Middle frontal gyrus (tissue), 1 donor: Measurements from ENCODE around the gene PARN.
"Not testable (repeated sequence)": the region's sequence is repeated elsewhere in the genome, so short reads cannot be mapped to it uniquely, and the experiment has no call there.

Experiments used
- DNase-seq: peaks from one replicate; pipeline ENCODE4 v3.0.0-alpha.2; 2015; ENCODE audit warnings: low spot score; ENCODE audit errors: extremely low spot score

PARN gene

DNA sequence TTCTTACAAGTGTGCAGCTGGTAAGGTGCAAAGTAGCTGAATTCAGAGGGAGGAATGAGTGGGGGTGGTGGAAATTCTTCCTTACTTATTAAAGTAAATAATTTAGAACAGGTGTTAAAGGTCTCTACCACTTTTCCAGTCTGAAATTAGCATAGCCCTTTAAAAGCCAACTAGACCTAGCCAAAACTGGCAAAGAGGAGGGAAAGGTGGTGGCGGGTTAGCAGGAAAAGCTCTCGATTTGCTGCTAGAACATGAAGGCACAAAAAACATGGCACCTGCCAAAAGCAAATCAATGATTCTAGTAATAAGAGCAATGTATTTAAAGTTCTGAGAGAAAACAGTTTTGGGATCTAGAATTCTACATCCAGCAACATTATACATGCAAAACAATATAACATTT, 157.7 kb downstream of the PARN start:
- no peak for DNase-seq

- DNase-seq, result no peak
These were observed 159.3 kb downstream of the PARN start for GRCh38 chr16:14470788-14471187.

GRCh38 chr16:14465799-14466198, 164.3 kb downstream of the PARN start:
- no peak for DNase-seq

DNA sequence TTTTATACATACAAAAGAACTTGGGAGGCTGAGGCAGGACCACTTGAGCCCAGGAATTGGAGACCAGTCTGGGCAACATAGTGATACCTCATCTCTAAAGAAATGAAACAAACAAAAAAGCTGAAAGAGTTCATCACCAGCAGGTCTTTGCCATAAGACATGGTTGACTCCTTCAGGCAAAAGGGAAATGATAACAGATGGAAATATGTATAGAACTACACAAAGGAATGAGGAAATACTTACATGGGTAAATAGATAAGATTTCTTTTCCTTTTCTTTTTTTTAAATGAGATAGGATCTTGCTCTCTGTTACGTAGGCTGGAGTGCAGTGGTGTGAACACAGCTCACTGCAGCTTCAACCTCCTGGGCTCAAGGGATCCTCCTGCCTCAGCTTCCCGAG, 165.3 kb downstream of the PARN start:
- no peak for DNase-seq

- DNase-seq, result no peak
These were observed 165.9 kb downstream of the PARN start for GRCh38 chr16:14464192-14464591.

DNA sequence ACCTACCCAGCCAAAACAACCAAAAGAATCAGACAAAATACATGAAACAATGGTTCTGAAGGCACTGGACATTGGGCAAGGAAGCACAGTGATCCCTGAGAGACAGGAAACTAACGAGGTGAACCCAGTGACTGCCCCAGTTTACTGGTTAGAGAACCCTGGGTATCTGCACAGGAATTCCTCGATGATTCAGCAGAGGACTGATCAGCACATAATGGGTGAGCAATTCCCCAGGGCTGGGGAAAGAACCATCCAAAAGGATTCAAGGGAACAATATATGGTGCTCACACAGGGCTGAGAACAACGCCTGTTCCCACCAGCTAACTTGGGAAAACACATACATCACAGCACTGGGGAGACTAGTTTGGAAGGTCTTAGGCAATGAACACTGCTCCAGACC, 167.2 kb downstream of the PARN start:
- no peak for DNase-seq

DNA sequence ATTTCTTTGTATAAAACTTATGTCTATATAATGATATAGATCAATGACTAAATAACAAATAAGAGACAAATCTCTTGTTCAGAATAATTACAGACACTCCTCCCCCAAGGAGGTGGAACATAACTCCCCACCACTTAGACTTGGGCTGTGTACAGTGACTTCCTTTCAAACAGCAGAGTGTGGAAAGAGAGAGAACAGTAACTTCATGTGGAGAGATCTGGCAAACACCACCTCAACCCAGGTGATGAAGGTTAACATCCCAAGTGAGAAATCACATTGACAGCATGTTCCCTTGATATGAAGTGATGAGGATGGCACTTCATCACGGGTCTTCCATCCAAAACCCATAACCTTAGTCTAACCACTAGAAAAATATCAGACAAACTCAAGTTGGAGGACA, 169.3 kb downstream of the PARN start:
- DNase-seq, result no peak

DNA sequence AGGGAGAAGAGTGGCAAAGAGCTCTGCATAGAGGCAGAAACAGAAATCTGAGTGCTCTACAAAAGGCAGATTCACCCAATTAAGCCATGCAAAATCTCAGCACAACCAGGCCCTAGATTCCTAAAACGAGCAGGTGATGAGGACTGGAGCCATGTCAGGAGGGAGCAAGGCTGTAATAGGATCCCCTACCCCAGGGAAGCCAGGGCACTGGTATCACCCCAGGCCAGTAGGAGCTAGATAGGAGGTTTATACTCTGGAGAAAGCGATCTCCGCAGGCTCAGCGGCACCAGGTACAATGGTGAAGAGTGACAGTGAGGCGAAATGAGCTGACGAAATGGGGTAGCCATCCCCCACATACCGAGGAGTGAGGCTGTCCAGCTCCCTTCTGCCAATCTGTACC, 171.5 kb downstream of the PARN start:
- DNase-seq, result no peak

- no peak for DNase-seq
These were observed 173.1 kb downstream of the PARN start for GRCh38 chr16:14456793-14457481.

DNA sequence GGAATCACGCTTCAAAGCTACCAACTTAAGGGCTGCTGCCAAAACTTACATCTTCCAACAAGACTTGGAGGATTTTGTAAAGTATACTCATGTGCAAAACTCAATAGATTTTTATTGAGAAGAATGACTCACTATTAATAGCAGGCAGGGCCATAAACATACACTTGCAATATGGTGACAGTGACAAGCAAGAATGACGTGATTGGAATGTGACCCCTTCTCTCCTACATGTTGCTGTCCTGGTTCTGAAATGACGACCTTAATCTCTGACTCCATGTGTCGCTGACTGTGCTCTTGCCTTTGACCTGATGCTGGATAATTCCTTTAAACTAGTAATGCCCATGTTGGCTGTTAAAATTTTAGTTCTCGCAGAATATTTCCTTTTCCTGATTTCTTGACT, 174.5 kb downstream of the PARN start:
- no peak for DNase-seq

GRCh38 chr16:14454391-14454790, 175.7 kb downstream of the PARN start:
- DNase-seq, result no peak

- no peak for DNase-seq
These were observed 178.0 kb downstream of the PARN start for GRCh38 chr16:14452066-14452465.

GRCh38 chr16:14450846-14451245, 179.2 kb downstream of the PARN start:
- no peak for DNase-seq

DNA sequence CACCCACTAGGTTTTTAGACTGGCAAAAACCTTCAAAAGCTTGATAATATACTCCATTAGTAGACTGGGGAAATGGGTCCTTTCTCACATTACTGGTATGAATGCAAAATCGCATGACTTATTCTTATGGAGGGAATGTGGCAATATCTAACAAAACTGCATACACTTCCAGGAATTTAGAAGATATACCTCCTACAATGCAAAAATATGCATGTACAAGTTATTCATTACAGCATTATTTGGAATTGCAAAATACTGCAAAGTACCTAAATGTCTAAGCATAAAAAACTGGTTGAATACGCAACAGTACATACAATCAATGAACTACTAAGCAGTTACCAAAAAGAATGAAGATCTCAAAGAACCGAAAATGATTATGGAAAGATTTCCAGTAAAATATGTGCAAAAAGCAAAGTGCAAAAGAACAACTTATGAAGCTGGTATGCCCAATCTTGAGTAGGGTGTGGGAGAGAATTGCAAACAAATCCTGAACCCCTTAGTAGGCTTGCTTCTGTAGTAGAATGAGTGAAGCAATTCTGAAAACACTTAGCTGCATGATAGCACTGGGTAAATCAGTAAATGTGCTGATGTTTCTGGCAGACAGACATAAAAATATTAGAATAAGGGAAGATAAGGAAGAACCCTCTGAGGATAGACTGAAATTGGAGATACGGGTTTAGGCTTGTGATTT, 180.1 kb downstream of the PARN start:
- DNase-seq, result no peak

DNA sequence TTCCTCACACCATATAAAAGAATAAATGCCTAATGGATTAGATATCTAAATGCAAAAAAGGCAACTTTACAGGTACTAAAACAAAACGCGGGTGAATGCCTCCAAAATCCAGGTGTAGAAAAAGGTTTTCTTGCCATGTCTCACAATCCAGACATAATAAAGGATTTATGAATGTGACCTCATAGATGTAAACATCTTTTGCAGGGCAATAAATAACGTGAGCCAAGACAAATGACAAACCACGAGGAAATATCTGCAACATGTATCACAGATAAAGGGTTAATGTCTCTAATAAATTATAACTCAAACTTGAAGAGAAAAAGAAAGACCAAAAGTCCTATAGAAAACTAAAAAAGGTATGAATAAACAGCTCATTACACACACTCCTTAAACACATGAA, 180.7 kb downstream of the PARN start:
- DNase-seq, result no peak

DNA sequence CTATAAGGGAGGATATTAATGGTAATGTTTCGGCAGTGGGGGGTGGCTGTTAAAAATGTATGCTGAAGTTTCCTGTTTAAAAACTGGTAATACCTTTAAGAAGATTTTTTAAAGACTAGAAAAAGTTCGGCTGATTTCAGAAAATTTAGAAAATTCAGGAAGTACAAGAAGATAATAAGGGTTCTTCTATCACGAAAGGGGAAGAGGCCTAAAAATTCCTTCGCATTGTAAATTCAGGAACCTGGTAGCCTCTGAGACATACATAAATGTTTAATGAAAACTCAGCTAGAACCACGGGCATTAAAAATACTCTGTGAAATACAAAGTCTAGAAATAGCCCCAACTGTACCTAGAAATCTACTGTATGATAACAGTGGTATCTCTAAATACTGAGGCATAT, 181.2 kb downstream of the PARN start:
- no peak for DNase-seq

GRCh38 chr16:14447783-14448182, 182.3 kb downstream of the PARN start:
- DNase-seq, result no peak

GRCh38 chr16:14446796-14447195, 183.3 kb downstream of the PARN start:
- DNase-seq, result no peak

DNA sequence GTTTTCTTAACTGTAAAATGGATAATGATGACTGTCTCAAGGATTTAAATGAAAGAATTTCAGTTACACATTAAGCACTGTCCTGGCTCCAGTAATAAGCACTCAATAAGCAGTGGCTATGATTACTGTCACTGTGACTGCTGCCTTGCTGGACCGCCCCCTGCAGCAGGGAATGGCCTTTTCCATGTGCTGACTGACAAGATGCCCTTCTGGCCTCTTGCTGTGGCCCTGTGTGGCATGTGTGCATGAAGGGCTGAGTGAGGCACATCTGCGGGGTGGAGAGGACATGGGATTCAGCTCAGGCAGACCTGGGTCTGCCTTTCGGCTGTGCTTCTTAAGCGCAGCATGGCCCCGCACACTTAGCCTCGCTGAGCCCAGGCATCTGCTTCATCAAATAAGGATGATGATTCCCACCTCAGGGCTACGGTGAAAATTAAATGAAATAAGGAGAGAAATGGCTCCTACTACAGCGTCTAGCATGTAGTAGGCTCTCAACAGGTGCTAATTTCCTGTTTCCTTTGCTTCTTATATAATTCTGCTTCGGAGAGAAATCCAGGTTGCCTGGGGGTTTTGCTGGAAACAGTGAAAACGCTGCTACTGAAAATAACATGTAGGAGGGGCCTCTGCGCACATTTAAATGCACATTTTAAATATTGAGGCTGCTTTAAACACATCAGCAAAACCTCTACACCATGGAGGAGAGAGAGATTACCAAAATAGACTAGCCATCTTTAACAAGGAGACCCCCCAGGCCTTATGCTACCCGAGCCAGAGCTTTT, 183.9 kb downstream of the PARN start:
- no peak for DNase-seq

GRCh38 chr16:14444979-14445810, 184.9 kb downstream of the PARN start:
- no peak for DNase-seq

DNA sequence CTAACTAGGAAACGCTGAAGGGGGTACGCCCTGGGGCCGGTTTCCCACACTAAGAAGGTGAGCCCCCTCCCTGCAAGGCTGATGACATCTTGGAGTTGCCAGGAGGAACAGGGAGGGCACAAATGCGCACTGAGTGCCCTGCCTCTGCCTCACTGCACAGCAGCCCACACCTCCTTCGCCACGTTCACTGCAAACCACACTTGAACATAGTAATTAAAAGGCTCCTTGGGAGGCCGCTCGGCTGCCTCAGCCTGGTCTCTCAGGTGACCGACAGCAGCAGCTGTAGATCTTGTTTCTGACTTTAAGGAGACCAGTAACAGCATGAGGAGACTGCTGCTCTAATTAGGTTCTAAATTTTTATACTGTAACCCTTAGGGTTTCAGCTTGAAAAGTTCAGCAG, 188.5 kb downstream of the PARN start:
- DNase-seq, result not testable (repeated sequence)

DNA sequence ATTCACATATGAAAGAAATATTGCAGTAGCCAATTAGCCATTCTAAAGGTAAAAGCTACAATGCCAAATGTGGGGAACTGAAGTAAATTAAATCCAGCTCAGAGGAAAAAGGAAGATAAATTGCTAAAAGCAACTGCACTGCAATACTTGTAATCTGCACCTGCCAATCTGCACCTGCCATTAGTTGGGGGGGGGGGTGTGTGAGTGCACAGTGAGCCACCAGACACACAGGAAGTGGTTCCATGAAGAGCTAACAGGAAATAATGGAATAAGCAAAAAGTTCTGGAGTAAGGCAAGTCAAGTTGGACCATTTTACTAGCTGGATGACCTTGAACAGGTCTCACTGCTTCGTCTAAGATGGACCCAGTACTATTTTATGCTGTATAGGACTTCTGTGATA, 191.8 kb downstream of the PARN start:
- no peak for DNase-seq
